ENCODE measurements around the gene MESP2. TPM values are rescaled to one million over a fixed set of nuclear protein-coding genes. Genes with fewer than 3 reads are reported as not detected.
"Not testable (repeated sequence)": the region's sequence is repeated elsewhere in the genome, so short reads cannot be mapped to it uniquely, and the experiment has no call there.

The MESP2 gene
- total RNA-seq, 1 experiment from 2014 or later = not detected

- no peak for DNase-seq (ENCODE audit: low read depth)
Observed at GRCh38 chr15:89780601-89781000, 4.5 kb downstream of the MESP2 start.

- no peak for DNase-seq (ENCODE audit: low read depth)
Observed at GRCh38 chr15:89781055-89781454, 4.9 kb downstream of the MESP2 start.

- peak; percentile 56 for DNase-seq (ENCODE audit: low read depth)
Observed at GRCh38 chr15:89781891-89782618, 5.9 kb downstream of the MESP2 start.

GRCh38 chr15:89782619-89782950 lies 6.5 kb downstream of the MESP2 start:
- DNase-seq (ENCODE audit: low read depth) = not testable (repeated sequence)

GRCh38 chr15:89783111-89783860 lies 7.2 kb downstream of the MESP2 start:
- DNase-seq (ENCODE audit: low read depth) = peak; percentile 37

GRCh38 chr15:89783861-89784685 lies 7.9 kb downstream of the MESP2 start:
- DNase-seq (ENCODE audit: low read depth) = no peak

GRCh38 chr15:89784686-89784960 lies 8.5 kb downstream of the MESP2 start:
- DNase-seq (ENCODE audit: low read depth) = no peak

- no peak for DNase-seq (ENCODE audit: low read depth)
Observed at GRCh38 chr15:89785064-89785773, 9.1 kb downstream of the MESP2 start.

GRCh38 chr15:89785774-89786140 lies 9.6 kb downstream of the MESP2 start:
- DNase-seq (ENCODE audit: low read depth) = no peak

- no peak for DNase-seq (ENCODE audit: low read depth)
Observed at GRCh38 chr15:89787944-89788343, 11.8 kb downstream of the MESP2 start.

GRCh38 chr15:89788585-89788984 lies 12.5 kb downstream of the MESP2 start:
- DNase-seq (ENCODE audit: low read depth) = not testable (repeated sequence)

- no peak for DNase-seq (ENCODE audit: low read depth)
Observed at GRCh38 chr15:89790206-89790605, 14.1 kb downstream of the MESP2 start.

GRCh38 chr15:89790661-89791060 lies 14.5 kb downstream of the MESP2 start:
- DNase-seq (ENCODE audit: low read depth) = no peak

GRCh38 chr15:89792106-89792805 lies 16.1 kb downstream of the MESP2 start:
- DNase-seq (ENCODE audit: low read depth) = no peak

- peak; percentile 58 for DNase-seq (ENCODE audit: low read depth)
Observed at GRCh38 chr15:89794627-89795241, 18.6 kb downstream of the MESP2 start.

GRCh38 chr15:89795996-89796395 lies 19.9 kb downstream of the MESP2 start:
- DNase-seq (ENCODE audit: low read depth) = no peak

- DNase-seq (ENCODE audit: low read depth) = no peak
Observed at GRCh38 chr15:89797678-89798201, 21.6 kb downstream of the MESP2 start.

GRCh38 chr15:89799011-89799911 lies 23.1 kb downstream of the MESP2 start:
- no peak for DNase-seq (ENCODE audit: low read depth)

- no peak for DNase-seq (ENCODE audit: low read depth)
Observed at GRCh38 chr15:89799918-89800498, 23.9 kb downstream of the MESP2 start.
